ENCODE data around the gene TMEM117. TPM values are rescaled to one million over a fixed set of nuclear protein-coding genes. Genes with fewer than 3 reads are reported as not detected.
"Not testable (repeated sequence)": the region's sequence is repeated elsewhere in the genome, so short reads cannot be mapped to it uniquely, and the experiment has no call there.

Gene TMEM117
- total RNA-seq, 1 experiment from 2014 or later: 3.7 TPM

GRCh38 chr12:44015333-44015941, 179.6 kb downstream of the TMEM117 start:
- peak; percentile 45 for DNase-seq (ENCODE audit: extremely low read depth, low read depth)

- no peak for DNase-seq (ENCODE audit: extremely low read depth, low read depth)
These were observed 181.3 kb downstream of the TMEM117 start for GRCh38 chr12:44017216-44017615.

GRCh38 chr12:44019118-44019517, 183.2 kb downstream of the TMEM117 start:
- no peak for DNase-seq (ENCODE audit: extremely low read depth, low read depth)

GRCh38 chr12:44020555-44020954, 184.7 kb downstream of the TMEM117 start:
- no peak for DNase-seq (ENCODE audit: extremely low read depth, low read depth)

GRCh38 chr12:44021471-44021971, 185.6 kb downstream of the TMEM117 start:
- DNase-seq (ENCODE audit: extremely low read depth, low read depth): no peak

- no peak for DNase-seq (ENCODE audit: extremely low read depth, low read depth)
These were observed 189.6 kb downstream of the TMEM117 start for GRCh38 chr12:44025499-44025898.

- no peak for DNase-seq (ENCODE audit: extremely low read depth, low read depth)
These were observed 190.2 kb downstream of the TMEM117 start for GRCh38 chr12:44026046-44026445.

GRCh38 chr12:44026926-44027325, 191.0 kb downstream of the TMEM117 start:
- DNase-seq (ENCODE audit: extremely low read depth, low read depth): not testable (repeated sequence)

GRCh38 chr12:44029194-44029593, 193.3 kb downstream of the TMEM117 start:
- DNase-seq (ENCODE audit: extremely low read depth, low read depth): no peak

- DNase-seq (ENCODE audit: extremely low read depth, low read depth): no peak
These were observed 195.7 kb downstream of the TMEM117 start for GRCh38 chr12:44031472-44032185.

GRCh38 chr12:44034906-44035305, 199.0 kb downstream of the TMEM117 start:
- no peak for DNase-seq (ENCODE audit: extremely low read depth, low read depth)

- no peak for DNase-seq (ENCODE audit: extremely low read depth, low read depth)
These were observed 201.1 kb downstream of the TMEM117 start for GRCh38 chr12:44036875-44037443.

- no peak for DNase-seq (ENCODE audit: extremely low read depth, low read depth)
These were observed 202.5 kb downstream of the TMEM117 start for GRCh38 chr12:44038411-44038810.

GRCh38 chr12:44044491-44044890, 208.6 kb downstream of the TMEM117 start:
- not testable (repeated sequence) for DNase-seq (ENCODE audit: extremely low read depth, low read depth)

GRCh38 chr12:44046732-44047417, 211.0 kb downstream of the TMEM117 start:
- DNase-seq (ENCODE audit: extremely low read depth, low read depth): no peak

GRCh38 chr12:44052554-44052953, 216.7 kb downstream of the TMEM117 start:
- DNase-seq (ENCODE audit: extremely low read depth, low read depth): no peak

- no peak for DNase-seq (ENCODE audit: extremely low read depth, low read depth)
These were observed 217.8 kb downstream of the TMEM117 start for GRCh38 chr12:44053549-44054127.

- no peak for DNase-seq (ENCODE audit: extremely low read depth, low read depth)
These were observed 218.4 kb downstream of the TMEM117 start for GRCh38 chr12:44054281-44054680.

- DNase-seq (ENCODE audit: extremely low read depth, low read depth): no peak
These were observed 222.5 kb downstream of the TMEM117 start for GRCh38 chr12:44058366-44058765.

GRCh38 chr12:44059476-44059875, 223.6 kb downstream of the TMEM117 start:
- no peak for DNase-seq (ENCODE audit: extremely low read depth, low read depth)

- DNase-seq (ENCODE audit: extremely low read depth, low read depth): no peak
These were observed 227.8 kb downstream of the TMEM117 start for GRCh38 chr12:44063671-44064070.
